Measurements from ENCODE around the gene DIS3L2.
"Not testable (repeated sequence)": the region's sequence is repeated elsewhere in the genome, so short reads cannot be mapped to it uniquely, and the experiment has no call there.

The DIS3L2 gene

DNA sequence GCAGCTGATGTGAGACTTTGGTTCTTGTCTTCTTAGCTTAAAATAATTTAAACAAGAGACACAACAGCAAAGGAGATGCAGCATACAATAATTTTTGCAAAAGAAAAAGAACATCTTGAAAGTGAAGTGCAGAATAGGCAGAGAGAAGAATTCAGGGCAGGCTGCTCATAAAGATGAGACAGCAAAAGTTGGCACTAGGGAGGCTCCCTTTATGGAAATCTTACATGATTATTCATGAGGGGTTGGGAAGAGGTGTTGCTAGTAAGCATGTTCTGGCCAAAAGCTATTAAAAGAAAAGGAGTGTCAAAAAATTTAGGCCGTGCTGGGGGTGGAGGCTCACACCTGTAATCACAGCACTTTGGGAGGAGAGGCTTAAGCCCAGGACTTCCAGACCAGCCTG lies 412.8 kb downstream of the DIS3L2 start:
- Histone ChIP-seq H3K9ac (ENCODE audit: low read length in 5 of 5) (no peak overlapping the region), H3K36me3 (ENCODE audit: control insufficient read depth in 5 of 5, insufficient read depth in 5 of 5, low read length in 5 of 5) (no peaks in the 10 kb centered on the region), H3K4me3 (ENCODE audit: low read depth in 1 of 5, low read length in 5 of 5) (no peak overlapping the region), H3K9me3 (ENCODE audit: control insufficient read depth in 5 of 5, low read length in 5 of 5) (no peaks in the 10 kb centered on the region), H3K4me1 (ENCODE audit: control insufficient read depth in 5 of 5, insufficient read depth in 5 of 5, low read length in 5 of 5) (no peaks in the 10 kb centered on the region), H3K27me3 (ENCODE audit: control insufficient read depth in 5 of 5, insufficient read depth in 4 of 5, low read length in 5 of 5) (peaks cover 0 to 8% (median 3%) of the 10 kb centered on the region in 5 donors), H3K27ac (ENCODE audit: low read depth, low read length) (no peak overlapping the region)

DNA sequence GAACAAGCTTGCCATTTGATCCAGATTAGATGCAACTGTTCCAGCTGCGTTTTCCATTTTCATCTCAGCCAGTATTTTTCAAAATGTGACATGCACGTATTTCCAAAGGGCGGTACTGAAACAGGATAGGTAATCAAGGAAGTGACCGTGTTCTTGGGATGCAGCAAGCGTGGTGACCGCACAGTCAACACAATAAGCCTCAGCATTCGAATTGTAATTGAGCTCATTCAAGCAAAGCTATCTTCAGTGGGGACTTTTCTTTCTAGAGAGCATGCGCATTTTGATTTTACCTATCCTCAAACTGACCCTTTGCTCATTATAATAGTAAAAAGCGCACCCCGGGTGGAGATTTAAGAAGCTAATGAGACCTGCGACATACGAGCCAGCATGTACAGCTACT lies 413.7 kb downstream of the DIS3L2 start:
- no peak overlapping the region for H3K27ac ChIP-seq (ENCODE audit: low read depth, low read length)
- no peaks in the 10 kb centered on the region for H3K4me1 ChIP-seq (ENCODE audit: control insufficient read depth in 5 of 5, insufficient read depth in 5 of 5, low read length in 5 of 5)
- H3K9ac ChIP-seq (ENCODE audit: low read length in 5 of 5), result no peak overlapping the region

DNA sequence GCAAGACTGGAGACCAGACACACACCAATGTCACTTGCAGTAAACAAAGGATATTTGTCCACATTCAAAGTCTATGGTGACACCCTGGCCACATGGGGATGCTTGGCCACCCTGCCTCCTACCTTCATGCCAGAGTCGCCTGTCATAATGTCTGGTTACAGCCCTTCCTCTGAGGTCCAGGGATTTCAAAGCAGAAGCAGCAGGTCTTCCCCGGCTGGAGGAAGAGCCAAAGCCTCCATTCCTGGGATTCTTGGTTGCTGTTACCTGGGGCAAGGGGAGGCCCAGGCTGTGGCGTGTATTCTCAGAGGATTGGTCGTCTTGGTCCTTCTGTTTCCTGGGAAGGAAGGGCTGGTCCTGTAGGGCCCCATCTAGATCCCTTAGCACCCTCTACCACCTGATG lies 414.7 kb downstream of the DIS3L2 start:
- Histone ChIP-seq H3K27me3 (ENCODE audit: control insufficient read depth in 5 of 5, insufficient read depth in 4 of 5, low read length in 5 of 5) (peaks cover 0 to 12% (median 5%) of the 10 kb centered on the region in 5 donors), H3K27ac (ENCODE audit: low read depth, low read length) (no peak overlapping the region), H3K4me1 (ENCODE audit: control insufficient read depth in 5 of 5, insufficient read depth in 5 of 5, low read length in 5 of 5) (no peaks in the 10 kb centered on the region), H3K4me3 (ENCODE audit: low read depth in 1 of 5, low read length in 5 of 5) (no peak overlapping the region), H3K9ac (ENCODE audit: low read length in 5 of 5) (no peak overlapping the region), H3K9me3 (ENCODE audit: control insufficient read depth in 5 of 5, low read length in 5 of 5) (no peaks in the 10 kb centered on the region), H3K36me3 (ENCODE audit: control insufficient read depth in 5 of 5, insufficient read depth in 5 of 5, low read length in 5 of 5) (no peaks in the 10 kb centered on the region)

More for the DNA sequence above, 413.7 kb downstream of the DIS3L2 start:
- H3K4me3 ChIP-seq (ENCODE audit: low read depth in 1 of 5, low read length in 5 of 5), result no peak overlapping the region
- H3K27me3 ChIP-seq (ENCODE audit: control insufficient read depth in 5 of 5, insufficient read depth in 4 of 5, low read length in 5 of 5), result peaks cover 0 to 12% (median 5%) of the 10 kb centered on the region in 5 donors
- H3K36me3 ChIP-seq (ENCODE audit: control insufficient read depth in 5 of 5, insufficient read depth in 5 of 5, low read length in 5 of 5), result no peaks in the 10 kb centered on the region
- no peaks in the 10 kb centered on the region for H3K9me3 ChIP-seq (ENCODE audit: control insufficient read depth in 5 of 5, low read length in 5 of 5)

DNA sequence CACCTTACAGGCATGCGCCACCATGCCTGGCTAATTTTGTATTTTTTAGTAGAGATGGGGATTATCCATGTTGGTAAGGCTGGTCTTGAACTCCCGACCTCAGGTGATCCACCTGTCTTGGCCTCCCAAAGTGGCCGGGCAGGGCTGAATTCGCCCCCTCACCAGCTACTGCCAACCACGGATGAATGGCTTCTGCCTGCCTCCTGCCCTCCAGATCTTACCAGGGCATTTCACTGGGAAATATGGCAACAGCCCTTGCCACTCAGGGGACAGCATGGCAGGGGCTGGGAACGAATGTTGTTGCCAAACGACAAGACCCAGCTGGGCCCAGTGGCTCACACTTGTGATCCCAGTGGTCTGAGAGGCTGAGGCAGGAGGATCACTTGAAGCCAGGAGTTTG lies 415.2 kb downstream of the DIS3L2 start:
- Histone ChIP-seq H3K27me3 (ENCODE audit: control insufficient read depth in 5 of 5, insufficient read depth in 4 of 5, low read length in 5 of 5) (peaks cover under 1 to 14% (median 7%) of the 10 kb centered on the region in 5 donors), H3K36me3 (ENCODE audit: control insufficient read depth in 5 of 5, insufficient read depth in 5 of 5, low read length in 5 of 5) (no peaks in the 10 kb centered on the region), H3K27ac (ENCODE audit: low read depth, low read length) (no peak overlapping the region), H3K4me1 (ENCODE audit: control insufficient read depth in 5 of 5, insufficient read depth in 5 of 5, low read length in 5 of 5) (no peaks in the 10 kb centered on the region), H3K9me3 (ENCODE audit: control insufficient read depth in 5 of 5, low read length in 5 of 5) (no peaks in the 10 kb centered on the region), H3K9ac (ENCODE audit: low read length in 5 of 5) (no peak overlapping the region), H3K4me3 (ENCODE audit: low read depth in 1 of 5, low read length in 5 of 5) (no peak overlapping the region)

DNA sequence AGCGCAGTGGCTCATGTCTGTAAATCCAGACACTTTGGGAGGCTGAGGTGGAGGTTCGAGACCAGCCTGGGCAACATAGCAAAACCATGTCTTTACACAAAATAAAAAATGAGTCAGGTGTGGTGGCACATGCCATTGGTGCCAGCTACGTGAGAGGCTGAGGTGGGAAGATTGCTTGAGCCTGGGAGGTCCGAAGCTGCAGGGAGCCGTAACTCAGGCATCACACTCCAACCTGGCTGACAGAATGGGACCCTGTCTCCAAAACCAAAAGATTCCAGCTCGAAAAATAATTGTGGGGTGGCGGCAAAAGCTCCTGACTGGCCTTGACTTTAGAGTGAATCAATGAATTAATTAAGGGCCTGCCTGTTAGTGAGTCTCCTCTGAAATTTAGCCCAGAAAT lies 415.8 kb downstream of the DIS3L2 start:
- H3K9me3 ChIP-seq (ENCODE audit: control insufficient read depth in 5 of 5, low read length in 5 of 5), result no peaks in the 10 kb centered on the region
- H3K36me3 ChIP-seq (ENCODE audit: control insufficient read depth in 5 of 5, insufficient read depth in 5 of 5, low read length in 5 of 5), result no peaks in the 10 kb centered on the region
- peaks cover 7 to 20% (median 14%) of the 10 kb centered on the region in 5 donors for H3K27me3 ChIP-seq (ENCODE audit: control insufficient read depth in 5 of 5, insufficient read depth in 4 of 5, low read length in 5 of 5)
- no peak overlapping the region for H3K4me3 ChIP-seq (ENCODE audit: low read depth in 1 of 5, low read length in 5 of 5)
- H3K9ac ChIP-seq (ENCODE audit: low read length in 5 of 5), result no peak overlapping the region
- H3K4me1 ChIP-seq (ENCODE audit: control insufficient read depth in 5 of 5, insufficient read depth in 5 of 5, low read length in 5 of 5), result no peaks in the 10 kb centered on the region
- no peak overlapping the region for H3K27ac ChIP-seq (ENCODE audit: low read depth, low read length)

DNA sequence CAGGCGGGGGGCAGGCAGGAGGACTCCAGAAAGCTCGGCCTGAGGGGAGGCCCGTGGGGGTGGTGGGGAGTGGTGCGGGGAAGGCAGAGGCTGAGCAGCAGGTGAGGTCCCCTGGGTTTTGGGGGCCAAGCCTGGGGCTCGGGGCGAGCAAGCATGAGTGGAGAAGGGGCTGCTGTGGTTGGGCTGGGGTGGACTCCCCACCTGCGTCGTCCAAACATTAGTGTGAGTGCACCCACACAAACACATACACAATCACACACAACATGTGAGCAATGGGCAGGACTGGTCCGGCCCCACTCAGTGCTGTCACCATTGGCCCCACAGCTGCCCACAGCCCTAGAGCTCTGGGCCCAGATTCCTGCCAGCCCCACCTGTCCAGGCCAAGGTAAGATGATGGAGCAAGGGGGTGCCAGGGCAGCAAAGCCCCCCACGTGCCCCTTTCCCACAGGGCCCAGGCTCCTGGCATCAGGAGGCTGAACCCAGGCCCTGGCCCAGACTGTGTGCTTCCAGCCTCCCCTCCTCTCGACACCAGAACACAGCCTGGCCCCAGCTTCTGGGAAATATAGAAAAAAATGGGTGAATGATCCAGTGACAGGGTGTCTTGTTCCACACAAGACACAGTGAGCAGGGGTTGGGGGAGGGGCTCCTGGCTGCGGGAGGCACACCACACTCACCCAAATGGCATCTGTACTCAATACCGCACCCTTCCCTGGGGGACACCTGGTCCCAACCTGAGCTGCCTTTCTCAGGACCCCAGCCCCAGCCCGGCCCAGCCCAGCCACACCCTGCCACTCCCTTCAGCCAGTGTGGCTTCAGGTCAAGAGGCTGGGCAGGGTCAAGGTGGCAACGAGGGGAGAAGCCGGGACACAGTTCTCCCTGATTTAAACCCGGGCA lies 416.6 kb downstream of the DIS3L2 start:
- no peaks in the 10 kb centered on the region for H3K4me1 ChIP-seq (ENCODE audit: control insufficient read depth in 5 of 5, insufficient read depth in 5 of 5, low read length in 5 of 5)
- no peak overlapping the region for H3K9ac ChIP-seq (ENCODE audit: low read length in 5 of 5)
- no peaks in the 10 kb centered on the region for H3K9me3 ChIP-seq (ENCODE audit: control insufficient read depth in 5 of 5, low read length in 5 of 5)
- H3K4me3 ChIP-seq (ENCODE audit: low read depth in 1 of 5, low read length in 5 of 5), result no peak overlapping the region
- peaks cover 7 to 21% (median 18%) of the 10 kb centered on the region in 5 donors for H3K27me3 ChIP-seq (ENCODE audit: control insufficient read depth in 5 of 5, insufficient read depth in 4 of 5, low read length in 5 of 5)
- no peaks in the 10 kb centered on the region for H3K36me3 ChIP-seq (ENCODE audit: control insufficient read depth in 5 of 5, insufficient read depth in 5 of 5, low read length in 5 of 5)
- no peak overlapping the region for H3K27ac ChIP-seq (ENCODE audit: low read depth, low read length)

DNA sequence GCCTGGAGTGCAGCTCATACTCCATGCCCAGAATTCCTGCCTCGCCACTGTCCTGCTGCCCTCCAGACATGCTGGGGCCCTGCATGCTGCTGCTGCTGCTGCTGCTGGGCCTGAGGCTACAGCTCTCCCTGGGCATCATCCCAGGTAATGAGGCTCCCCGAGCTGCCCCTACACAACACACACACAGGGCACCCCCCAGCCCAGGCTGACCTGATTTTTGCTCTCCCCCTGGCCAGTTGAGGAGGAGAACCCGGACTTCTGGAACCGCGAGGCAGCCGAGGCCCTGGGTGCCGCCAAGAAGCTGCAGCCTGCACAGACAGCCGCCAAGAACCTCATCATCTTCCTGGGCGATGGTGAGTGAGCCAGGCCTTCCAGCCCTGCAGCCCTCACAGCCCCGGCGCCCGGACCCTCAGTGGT lies 417.2 kb downstream of the DIS3L2 start, which contains the start of gene ALPP:
Gene ALPP (plus strand): TSS at position 17 of the 417 bp plus-strand sequence. CDS start 52 bp downstream, at position 69.
- not testable (repeated sequence) for H3K36me3 ChIP-seq (ENCODE audit: control insufficient read depth in 5 of 5, insufficient read depth in 5 of 5, low read length in 5 of 5); H3K27ac ChIP-seq (ENCODE audit: low read depth, low read length)
- H3K27me3 ChIP-seq (ENCODE audit: control insufficient read depth in 5 of 5, insufficient read depth in 4 of 5, low read length in 5 of 5), result peaks cover 7 to 22% (median 19%) of the 10 kb centered on the region in 5 donors

DNA sequence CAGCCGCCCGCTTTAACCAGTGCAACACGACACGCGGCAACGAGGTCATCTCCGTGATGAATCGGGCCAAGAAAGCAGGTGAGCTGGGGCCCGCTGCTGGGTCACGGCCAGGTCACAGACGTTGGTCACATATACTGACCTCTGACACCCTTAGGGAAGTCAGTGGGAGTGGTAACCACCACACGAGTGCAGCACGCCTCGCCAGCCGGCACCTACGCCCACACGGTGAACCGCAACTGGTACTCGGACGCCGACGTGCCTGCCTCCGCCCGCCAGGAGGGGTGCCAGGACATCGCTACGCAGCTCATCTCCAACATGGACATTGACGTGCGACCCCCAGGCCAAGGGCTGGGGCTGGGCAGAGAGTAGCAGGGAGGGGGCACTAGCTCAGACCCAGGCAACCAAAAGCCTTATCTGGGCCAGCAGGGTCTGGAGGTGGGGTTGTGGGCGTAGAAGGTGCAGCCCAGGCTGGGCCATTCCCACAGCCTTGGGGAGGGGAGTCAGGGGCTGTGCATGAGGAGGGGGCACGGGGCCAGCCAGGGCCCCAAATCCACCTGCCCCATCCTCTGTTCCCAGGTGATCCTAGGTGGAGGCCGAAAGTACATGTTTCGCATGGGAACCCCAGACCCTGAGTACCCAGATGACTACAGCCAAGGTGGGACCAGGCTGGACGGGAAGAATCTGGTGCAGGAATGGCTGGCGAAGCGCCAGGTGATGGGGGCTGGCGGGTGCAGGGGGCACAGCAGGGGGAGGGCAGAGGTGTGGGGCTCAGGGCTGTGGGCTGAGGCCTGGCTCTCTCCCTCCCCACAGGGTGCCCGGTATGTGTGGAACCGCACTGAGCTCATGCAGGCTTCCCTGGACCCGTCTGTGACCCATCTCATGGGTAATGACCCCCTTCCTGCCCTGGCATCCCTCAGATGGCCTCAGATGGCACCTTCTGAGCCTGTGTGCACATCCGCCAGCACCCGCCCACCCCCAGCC lies 418.4 kb downstream of the DIS3L2 start:
- not testable (repeated sequence) for H3K36me3 ChIP-seq (ENCODE audit: control insufficient read depth in 5 of 5, insufficient read depth in 5 of 5, low read length in 5 of 5); H3K27ac ChIP-seq (ENCODE audit: low read depth, low read length); H3K4me1 ChIP-seq (ENCODE audit: control insufficient read depth in 5 of 5, insufficient read depth in 5 of 5, low read length in 5 of 5); H3K9ac ChIP-seq (ENCODE audit: low read length in 5 of 5); H3K4me3 ChIP-seq (ENCODE audit: low read depth in 1 of 5, low read length in 5 of 5); H3K9me3 ChIP-seq (ENCODE audit: control insufficient read depth in 5 of 5, low read length in 5 of 5)
- peaks cover 7 to 25% (median 19%) of the 10 kb centered on the region in 5 donors for H3K27me3 ChIP-seq (ENCODE audit: control insufficient read depth in 5 of 5, insufficient read depth in 4 of 5, low read length in 5 of 5)

More for the DNA sequence above, 417.2 kb downstream of the DIS3L2 start, which contains the start of gene ALPP:
- H3K9me3 ChIP-seq (ENCODE audit: control insufficient read depth in 5 of 5, low read length in 5 of 5); H3K4me1 ChIP-seq (ENCODE audit: control insufficient read depth in 5 of 5, insufficient read depth in 5 of 5, low read length in 5 of 5); H3K9ac ChIP-seq (ENCODE audit: low read length in 5 of 5); H3K4me3 ChIP-seq (ENCODE audit: low read depth in 1 of 5, low read length in 5 of 5): not testable (repeated sequence)

DNA sequence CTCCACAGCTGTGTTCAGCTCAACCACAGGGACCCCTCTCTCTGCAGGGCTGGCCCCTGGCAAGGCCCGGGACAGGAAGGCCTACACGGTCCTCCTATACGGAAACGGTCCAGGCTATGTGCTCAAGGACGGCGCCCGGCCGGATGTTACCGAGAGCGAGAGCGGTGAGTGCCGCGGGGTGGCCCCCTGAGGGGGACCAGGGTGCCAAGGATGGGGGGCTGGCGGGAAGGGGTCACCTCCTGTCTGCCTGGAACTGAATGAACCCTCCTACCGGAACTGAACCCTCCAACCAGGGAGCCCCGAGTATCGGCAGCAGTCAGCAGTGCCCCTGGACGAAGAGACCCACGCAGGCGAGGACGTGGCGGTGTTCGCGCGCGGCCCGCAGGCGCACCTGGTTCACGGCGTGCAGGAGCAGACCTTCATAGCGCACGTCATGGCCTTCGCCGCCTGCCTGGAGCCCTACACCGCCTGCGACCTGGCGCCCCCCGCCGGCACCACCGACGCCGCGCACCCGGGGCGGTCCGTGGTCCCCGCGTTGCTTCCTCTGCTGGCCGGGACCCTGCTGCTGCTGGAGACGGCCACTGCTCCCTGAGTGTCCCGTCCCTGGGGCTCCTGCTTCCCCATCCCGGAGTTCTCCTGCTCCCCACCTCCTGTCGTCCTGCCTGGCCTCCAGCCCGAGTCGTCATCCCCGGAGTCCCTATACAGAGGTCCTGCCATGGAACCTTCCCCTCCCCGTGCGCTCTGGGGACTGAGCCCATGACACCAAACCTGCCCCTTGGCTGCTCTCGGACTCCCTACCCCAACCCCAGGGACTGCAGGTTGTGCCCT lies 419.9 kb downstream of the DIS3L2 start:
- H3K4me3 ChIP-seq (ENCODE audit: low read depth in 1 of 5, low read length in 5 of 5); H3K27ac ChIP-seq (ENCODE audit: low read depth, low read length); H3K4me1 ChIP-seq (ENCODE audit: control insufficient read depth in 5 of 5, insufficient read depth in 5 of 5, low read length in 5 of 5); H3K9me3 ChIP-seq (ENCODE audit: control insufficient read depth in 5 of 5, low read length in 5 of 5); H3K36me3 ChIP-seq (ENCODE audit: control insufficient read depth in 5 of 5, insufficient read depth in 5 of 5, low read length in 5 of 5); H3K9ac ChIP-seq (ENCODE audit: low read length in 5 of 5): not testable (repeated sequence)
- peaks cover 7 to 32% (median 24%) of the 10 kb centered on the region in 5 donors for H3K27me3 ChIP-seq (ENCODE audit: control insufficient read depth in 5 of 5, insufficient read depth in 4 of 5, low read length in 5 of 5)

All from subcutaneous abdominal adipose tissue (tissue), 5 donors.